HG03097 (cell line): ENCODE results near the gene RASA3.

Experiments used
- ATAC-seq: cut with Tn5 transposase; IDR thresholded peaks from one replicate; pipeline ENCODE4 v1.9.1; 2021; ENCODE audit not compliant: unreplicated experiment, low FRiP score

RASA3 gene

GRCh38 chr13:114041493-114041892 is 90.9 kb downstream of the RASA3 start:
- ATAC-seq = no peak

- ATAC-seq = no peak
Measured at GRCh38 chr13:114039471-114040141, 92.8 kb downstream of the RASA3 start.

DNA sequence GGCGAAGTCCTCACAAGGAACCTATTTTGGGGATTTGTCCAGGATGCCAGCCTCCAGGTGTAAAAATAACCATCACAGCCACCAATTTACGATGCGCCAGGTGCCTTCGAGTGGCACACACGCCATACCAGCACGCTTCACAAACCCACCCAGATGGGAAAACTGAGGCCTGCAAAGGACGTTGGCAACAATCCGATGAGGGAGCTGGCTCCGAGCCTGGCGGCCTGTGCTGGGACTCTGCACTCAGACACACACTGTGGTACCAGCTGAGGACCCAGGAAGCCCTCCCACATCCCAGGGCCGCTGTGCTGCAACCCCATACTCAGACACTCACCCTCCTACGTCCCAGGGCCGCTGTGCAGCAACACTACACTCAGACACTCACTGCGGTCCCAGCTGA is 93.5 kb downstream of the RASA3 start:
- ATAC-seq = no peak

DNA sequence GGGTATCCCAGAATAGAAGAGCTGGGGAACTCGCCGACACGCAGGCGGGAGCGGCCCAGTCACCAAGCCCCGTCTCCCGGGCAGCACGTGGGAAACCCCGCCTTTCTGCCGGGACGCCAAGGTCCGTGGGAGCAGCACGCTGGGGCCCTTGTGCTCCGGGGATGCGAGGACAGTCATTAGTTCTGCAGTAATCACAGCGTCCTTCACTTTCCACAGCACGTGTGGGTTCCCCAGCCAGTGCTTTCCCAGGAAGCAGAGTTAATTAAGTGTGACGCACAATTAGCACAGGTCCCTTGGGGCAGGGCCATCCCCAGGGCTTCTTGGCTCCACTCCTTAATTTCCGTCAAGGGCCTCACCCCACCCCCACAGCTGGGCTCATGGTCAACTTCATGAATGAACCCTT is 94.2 kb downstream of the RASA3 start:
- ATAC-seq = no peak

- no peak for ATAC-seq
Measured at GRCh38 chr13:114037674-114038073, 94.7 kb downstream of the RASA3 start.

GRCh38 chr13:114035583-114036531 is 96.6 kb downstream of the RASA3 start:
- no peak for ATAC-seq

GRCh38 chr13:114035186-114035582 is 97.2 kb downstream of the RASA3 start:
- ATAC-seq = no peak

DNA sequence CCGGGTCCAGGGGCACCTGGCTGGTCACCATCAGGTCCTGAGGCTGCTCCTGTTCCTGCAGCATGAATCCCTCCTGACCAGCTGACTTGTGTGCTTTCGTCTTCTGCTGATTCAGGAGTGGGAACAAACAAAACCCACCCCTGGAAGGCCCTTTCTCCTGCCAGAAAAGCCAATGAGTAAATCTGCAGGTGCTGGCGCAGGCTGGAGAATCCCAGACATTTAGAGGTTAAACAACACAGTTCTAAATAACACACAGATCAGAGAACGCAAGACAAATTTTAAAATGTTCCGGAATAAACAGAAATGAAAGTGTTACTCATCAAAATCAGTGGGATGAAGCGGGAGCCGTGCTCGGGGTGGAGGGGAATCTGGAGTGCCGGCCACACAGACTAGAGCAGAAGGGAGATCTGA is 97.9 kb downstream of the RASA3 start:
- no peak for ATAC-seq

DNA sequence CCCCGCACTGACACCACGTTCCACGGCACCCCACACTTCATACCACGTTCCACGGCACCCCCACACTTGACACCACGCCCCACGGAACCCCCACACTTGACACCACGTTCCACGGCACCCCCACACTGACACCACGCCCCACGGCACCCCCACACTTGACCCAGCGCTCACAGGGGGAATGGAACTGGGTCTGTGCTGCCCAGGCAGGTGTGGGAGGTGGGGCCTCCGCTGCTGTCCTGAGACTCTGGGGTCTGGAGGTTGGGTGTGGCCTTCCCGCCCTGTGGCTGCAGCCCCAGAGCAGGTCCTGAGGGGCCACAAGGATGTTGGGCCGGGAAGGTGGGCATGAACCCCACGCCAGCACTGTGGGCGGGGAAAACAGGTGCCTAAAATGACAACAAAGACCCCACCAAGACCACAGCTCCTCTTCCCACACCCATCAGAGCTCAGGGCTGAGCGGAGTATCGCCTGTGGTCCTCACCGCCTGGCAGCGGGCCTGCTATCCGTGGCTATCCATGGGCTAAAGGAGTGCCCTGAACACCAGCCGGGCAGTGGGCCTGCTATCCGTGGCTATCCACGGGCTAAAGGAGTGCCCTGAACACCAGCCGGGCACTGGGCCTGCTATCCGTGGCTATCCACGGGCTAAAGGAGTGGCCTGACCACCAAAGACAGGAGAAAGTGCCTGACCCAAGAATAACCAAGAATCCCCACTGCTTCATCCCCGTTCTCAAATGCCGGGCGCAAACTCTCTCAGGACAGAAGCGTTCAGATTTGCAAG is 98.7 kb downstream of the RASA3 start:
- ATAC-seq = no peak

DNA sequence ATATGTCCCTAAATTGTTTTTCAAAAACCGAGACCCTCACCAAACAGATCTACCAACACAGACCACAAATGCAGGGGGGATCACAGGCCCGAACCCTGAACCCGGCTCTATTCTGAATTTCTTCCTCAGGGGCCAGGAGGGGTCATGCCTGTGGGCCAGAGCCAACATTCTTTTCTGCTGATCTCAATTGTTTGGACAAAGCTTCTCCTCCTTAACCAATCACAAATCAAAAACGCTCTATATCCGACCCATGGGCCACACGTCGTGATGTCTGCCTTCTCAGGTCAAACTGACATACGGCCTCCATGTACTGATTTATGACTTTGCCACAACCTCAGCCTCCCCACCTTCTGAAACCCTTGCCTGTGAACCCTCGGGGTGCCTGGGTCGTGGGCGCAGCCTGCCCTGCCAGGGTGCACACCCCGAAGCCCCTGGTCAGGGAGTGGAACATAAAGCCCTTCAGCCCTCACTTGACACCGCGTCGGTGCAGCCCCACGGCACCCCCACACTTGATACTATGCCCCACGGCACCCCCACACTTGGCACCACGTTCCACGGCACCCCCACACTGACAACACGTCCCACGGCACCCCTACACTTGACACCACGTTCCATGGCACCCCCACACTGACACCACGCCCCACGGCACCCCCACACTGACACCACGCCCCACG is 100.2 kb downstream of the RASA3 start:
- ATAC-seq = no peak

- no peak for ATAC-seq
Measured at GRCh38 chr13:114031631-114032030, 100.8 kb downstream of the RASA3 start.

- no peak for ATAC-seq
Measured at GRCh38 chr13:114030666-114031610, 101.5 kb downstream of the RASA3 start.

DNA sequence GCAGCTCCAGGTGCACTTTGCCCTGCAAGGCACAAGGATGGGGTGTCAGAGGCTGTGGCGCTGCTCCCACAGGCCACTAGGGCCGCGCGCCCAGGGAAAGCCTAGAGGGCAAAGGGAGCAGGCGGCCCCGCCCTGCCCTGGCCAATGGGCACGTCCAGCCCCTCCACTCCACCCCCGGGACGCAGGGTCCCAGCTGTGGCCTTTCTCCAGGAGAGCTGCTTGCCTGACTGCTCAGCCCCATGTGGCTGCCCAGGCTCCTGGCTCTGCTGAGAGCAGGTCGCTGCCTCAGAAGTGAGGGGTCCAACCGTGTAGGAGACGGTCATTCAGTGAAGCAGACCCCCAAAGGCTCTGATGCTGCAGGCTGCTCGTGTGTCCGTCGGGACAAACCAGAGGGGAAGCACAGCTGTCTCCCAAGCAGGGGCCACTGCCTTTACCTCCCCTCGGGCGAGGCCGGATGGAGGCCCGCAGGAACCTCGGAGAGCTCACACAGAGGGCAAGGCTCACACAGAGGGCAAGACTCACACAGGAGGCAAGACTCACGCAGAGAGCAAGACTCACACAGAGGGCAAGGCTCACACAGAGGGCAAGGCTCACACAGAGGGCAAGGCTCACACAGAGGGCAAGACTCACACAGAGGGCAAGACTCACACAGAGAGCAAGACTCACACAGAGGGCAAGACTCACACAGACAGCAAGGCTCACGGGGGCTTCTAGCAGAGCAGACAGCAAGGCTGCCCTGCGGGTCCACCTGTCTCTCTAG is 102.4 kb downstream of the RASA3 start:
- ATAC-seq = no peak

- ATAC-seq = no peak
Measured at GRCh38 chr13:114027826-114028225, 104.6 kb downstream of the RASA3 start.

- ATAC-seq = no peak
Measured at GRCh38 chr13:114027046-114027715, 105.2 kb downstream of the RASA3 start.

DNA sequence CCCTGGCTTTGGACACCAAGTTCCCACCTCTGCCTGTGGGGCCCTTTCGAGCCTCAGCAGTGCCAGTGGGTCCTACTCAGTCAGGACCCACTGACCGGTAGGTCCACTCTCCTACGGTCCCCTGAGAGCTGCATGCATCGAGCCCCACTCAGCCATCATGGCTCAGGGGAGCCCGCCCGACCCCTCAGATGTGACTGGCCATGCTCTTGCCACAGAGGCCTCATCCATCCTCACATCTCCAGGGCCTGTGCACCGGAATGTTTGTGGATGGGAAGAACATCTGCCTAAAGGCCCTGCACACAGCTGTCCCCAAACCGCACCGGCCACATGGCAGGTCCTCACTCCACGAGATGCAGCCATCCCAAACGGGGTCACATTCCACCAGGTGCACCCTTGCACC is 105.9 kb downstream of the RASA3 start:
- no peak for ATAC-seq

- ATAC-seq = no peak
Measured at GRCh38 chr13:114025714-114026431, 106.5 kb downstream of the RASA3 start.

- no peak for ATAC-seq
Measured at GRCh38 chr13:114025405-114025713, 107.1 kb downstream of the RASA3 start.
